Measurements from ENCODE around the gene TSHZ1. TPM values are rescaled to one million over a fixed set of nuclear protein-coding genes. Genes with fewer than 3 reads are reported as not detected.

TSHZ1 gene, protein sequence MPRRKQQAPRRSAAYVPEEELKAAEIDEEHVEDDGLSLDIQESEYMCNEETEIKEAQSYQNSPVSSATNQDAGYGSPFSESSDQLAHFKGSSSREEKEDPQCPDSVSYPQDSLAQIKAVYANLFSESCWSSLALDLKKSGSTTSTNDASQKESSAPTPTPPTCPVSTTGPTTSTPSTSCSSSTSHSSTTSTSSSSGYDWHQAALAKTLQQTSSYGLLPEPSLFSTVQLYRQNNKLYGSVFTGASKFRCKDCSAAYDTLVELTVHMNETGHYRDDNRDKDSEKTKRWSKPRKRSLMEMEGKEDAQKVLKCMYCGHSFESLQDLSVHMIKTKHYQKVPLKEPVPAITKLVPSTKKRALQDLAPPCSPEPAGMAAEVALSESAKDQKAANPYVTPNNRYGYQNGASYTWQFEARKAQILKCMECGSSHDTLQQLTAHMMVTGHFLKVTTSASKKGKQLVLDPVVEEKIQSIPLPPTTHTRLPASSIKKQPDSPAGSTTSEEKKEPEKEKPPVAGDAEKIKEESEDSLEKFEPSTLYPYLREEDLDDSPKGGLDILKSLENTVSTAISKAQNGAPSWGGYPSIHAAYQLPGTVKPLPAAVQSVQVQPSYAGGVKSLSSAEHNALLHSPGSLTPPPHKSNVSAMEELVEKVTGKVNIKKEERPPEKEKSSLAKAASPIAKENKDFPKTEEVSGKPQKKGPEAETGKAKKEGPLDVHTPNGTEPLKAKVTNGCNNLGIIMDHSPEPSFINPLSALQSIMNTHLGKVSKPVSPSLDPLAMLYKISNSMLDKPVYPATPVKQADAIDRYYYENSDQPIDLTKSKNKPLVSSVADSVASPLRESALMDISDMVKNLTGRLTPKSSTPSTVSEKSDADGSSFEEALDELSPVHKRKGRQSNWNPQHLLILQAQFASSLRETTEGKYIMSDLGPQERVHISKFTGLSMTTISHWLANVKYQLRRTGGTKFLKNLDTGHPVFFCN (N-terminal part only)
- 36.7 TPM for polyA plus RNA-seq (ENCODE audit: insufficient read length)

DNA sequence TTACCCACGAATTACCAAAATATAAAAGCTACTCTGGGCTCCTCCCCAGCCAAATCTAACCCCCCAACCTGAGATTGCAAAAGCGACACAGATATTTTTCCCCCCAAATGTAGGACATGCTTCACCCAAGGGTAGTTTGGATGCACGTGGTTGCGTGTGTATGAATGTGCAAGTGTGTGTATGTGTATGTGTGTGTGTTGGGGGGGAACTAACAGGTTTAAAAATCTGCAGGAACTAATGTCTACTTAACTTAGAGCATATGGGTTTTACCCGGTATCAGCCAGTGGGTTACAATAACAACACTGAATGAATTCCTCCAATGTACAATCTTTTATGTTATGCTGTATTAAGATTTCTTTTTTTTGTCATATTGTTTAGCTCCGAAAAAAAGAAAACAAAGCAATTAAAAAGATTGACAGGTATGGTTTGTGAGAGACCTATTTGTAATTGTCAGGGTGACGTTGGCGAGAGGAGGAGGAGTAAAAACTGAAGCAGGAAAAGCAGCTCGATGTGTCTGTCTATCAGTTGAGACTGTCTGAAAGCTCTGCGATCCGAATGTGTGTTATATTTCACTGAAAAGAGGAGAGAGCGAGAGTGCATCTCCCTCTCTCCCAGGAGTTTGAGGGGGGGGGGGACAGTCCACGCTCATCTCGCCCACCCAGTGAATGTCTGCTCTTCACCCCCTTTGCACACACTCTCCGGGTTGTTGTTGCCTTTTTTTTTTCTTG, at the start of gene TSHZ1:
Gene TSHZ1, plus strand, starts transcription at position 524 of the 728 bp plus-strand sequence. CDS start 1,080 bp downstream, outside the sequence.
- DNase-seq, result peak; percentile 85

GRCh38 chr18:75161256-75162028, 49.2 kb upstream of the TSHZ1 start:
- no peak for DNase-seq

DNA sequence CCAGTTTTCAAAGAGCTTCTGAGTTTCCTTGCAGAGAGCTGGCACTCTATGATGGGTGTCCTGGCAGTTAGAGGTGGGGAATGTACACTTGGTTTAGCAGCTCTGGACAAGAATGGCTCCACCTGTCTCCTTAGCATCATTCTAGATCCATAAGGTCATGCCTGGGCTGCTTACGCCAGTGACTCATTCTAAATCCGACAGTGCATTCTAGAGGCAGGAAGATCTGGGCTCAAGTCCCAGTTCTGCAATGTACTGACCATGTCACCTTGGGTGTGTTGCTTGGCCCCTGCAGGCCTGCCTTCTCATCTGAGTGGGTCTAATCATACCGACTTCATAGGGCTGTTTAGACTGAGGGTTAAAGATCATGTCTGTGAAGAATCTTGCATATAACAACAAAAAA, 48.1 kb upstream of the TSHZ1 start:
- no peak for DNase-seq

- DNase-seq, result no peak
These were observed 47.6 kb upstream of the TSHZ1 start for GRCh38 chr18:75162978-75163377.

- DNase-seq, result no peak
These were observed 46.9 kb upstream of the TSHZ1 start for GRCh38 chr18:75163736-75164135.

DNA sequence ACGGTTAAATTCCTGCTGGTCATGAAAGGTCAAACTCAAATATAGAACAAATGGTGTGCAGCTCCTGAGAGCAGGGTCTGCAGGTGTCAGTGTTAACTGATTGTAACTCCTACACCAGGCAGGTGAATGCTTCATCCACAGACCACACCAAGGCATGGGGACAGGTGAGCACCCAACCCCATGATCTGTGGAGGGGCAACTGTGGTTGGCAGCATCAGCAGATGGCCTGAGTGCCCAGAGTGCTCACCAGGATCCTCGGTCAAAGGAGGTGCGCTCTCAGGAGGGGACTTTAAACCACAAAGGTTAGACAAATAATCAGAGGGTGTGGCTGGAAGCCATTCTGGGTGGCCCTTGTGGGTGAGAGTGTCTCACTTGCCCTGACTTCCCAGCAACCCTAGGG, 46.1 kb upstream of the TSHZ1 start:
- DNase-seq, result no peak

DNA sequence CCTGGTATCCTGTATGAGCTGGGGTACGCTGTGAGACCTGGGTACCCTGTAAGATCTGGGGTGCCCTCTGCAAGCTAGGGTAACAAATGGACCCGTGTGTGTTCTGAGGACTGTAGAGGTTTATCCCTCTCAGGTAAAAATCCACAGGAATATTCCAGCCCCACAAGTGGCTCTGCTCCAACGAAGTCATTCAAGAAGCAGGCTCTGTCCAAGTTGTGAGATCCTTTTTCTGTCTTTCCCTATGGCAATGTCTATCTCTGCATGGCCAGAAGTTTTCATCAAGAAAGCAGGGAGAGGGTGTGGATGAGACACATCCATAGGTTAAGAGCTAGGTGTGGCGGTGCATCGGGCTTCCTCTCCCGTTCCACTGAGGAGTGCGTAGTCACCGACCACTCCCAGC, 44.7 kb upstream of the TSHZ1 start:
- DNase-seq, result no peak

- DNase-seq, result no peak
These were observed 43.5 kb upstream of the TSHZ1 start for GRCh38 chr18:75167137-75167536.

DNA sequence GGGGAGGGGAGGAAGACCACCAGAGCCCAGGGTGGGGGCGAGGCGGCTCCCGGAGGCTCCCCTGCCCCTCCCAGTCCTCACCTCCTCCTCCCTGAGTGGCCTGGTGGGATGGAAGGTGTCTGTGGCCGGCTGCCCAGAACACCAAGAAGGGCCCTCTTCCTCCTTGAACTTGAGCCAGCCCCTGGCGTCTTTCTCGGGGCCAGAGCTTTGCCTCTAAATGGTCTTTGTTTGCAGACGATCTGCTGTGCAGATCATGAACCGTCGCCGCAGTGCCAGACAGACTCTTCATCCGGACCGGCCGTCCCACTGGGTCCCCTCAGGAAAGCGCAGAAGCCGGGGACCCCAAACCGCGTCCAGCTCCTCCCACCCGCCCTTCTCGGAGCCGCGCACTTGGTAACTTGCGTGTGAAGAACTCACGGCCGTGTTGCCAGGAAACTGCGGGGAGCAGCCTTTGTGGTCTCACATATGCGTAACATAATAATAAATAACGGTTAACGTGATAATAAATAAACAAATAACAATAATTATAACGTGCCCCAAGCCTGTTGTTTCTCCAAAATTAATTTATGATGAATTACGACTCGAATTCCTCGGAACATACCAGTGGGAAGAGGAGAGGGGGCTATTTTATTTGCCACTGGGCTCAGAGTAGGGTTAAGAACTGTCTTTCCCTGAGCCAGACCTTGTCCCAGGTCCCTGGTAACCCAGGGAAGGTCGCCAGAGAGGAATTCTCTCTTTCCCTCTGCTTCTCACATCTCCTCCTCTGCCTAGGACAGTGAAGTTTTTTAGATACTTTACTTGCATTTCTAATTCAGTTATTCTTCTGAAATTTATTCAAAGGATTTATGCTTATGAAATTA, 42.6 kb upstream of the TSHZ1 start:
- DNase-seq, result no peak

GRCh38 chr18:75168619-75169018, 42.0 kb upstream of the TSHZ1 start:
- no peak for DNase-seq

DNA sequence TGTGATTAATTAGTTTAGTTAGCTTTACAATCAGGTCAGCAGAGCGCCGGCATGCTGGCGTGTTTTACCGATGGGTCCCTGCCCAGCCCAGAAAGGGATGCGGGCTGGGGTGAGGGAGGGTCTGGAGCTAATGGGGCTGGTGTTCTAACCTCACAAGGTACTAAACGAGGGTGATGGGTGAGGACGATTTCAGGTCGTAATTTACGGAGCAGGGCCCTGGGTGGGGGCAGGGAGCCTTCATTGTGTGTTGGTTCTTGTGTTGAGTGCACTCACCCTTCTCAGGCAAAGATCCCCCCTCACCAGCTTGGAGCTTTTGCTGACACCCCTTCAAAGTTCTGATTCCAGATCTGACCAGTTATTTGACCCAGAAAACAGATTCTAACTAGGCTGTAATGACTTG, 41.2 kb upstream of the TSHZ1 start:
- no peak for DNase-seq

GRCh38 chr18:75170022-75170789, 40.4 kb upstream of the TSHZ1 start:
- peak; percentile 71 for DNase-seq

DNA sequence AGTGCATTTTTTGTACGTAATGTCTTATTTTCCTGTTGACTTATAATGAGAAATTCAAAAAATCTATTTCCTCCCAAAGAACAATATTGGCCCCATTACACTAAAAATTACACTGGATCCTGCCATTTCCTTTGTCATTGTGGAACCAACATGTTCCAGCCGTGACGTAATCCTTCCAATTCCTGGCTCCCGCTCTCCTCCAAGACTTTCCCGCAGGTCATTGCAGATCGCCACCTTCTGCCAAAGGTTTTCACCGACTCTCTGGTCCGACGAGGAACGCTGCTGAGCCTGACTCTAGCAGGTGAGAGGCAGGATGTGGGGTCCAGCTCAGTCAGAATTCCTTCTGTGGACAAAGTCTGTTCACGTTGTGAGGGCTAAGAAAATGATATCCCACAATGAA, 39.7 kb upstream of the TSHZ1 start:
- peak; percentile 47 for DNase-seq

GRCh38 chr18:75172299-75173124, 38.1 kb upstream of the TSHZ1 start:
- no peak for DNase-seq

DNA sequence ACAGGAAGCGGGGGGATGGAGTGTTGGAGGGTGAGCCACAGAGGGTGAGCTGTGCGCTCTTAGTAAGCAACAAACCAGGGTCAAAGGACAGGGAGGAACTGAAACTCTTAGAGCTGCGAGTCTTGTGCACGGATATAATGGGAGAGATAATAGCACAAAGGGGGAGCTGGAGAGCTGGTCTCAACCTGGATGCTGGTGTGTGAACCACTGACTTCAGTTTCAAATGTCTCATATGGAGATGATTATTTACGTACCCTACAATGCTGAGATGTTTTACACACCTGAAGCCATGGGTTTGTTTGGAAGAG, 37.5 kb upstream of the TSHZ1 start:
- no peak for DNase-seq

DNA sequence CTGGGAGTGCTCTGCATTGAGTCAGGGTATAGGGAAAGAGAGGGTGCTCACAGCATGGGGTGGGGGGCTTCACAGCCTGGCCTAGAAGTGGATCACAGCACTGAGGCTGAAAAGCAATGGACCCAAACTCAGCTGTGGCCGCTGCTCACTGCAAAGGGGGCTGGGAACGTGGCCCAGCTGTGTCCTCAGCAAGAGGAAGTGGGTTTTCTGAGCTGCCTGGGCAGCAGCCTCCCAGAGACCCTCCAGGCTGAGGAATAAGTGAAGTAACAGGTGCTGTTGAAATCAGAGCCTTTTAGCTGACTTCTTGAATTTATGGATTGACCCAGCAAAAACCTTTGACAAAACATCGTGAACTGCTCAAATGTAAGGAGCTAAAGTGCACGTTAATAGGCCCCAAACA, 36.9 kb upstream of the TSHZ1 start:
- no peak for DNase-seq

- DNase-seq, result no peak
These were observed 33.7 kb upstream of the TSHZ1 start for GRCh38 chr18:75176849-75177248.

DNA sequence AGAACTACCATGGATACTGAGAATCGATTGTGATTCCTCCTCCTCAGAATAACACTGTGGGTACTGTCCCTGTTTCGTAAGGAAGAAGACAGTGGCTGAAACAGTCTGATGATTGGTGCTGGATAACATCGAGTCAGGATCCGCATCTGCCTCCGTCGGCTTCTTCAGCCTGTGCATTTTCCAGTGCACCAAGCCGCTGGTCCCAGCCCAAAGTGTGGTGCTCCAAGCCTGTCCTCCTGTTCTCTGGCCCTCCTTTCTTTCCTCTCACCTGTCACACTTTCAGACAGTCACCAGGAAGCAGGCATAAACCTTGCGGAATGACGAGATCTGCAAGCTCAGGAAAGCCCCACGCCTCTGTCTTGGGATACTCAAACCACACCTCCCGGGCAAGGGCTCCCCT, 32.2 kb upstream of the TSHZ1 start:
- DNase-seq, result no peak
